ENCODE results near the gene MLLT11. TPM values are rescaled to one million over a fixed set of nuclear protein-coding genes. Genes with fewer than 3 reads are reported as not detected.

Gene MLLT11
- total RNA-seq, 4 donors from 2014 or later, result 0.46 to 1.6 (median 1.2) TPM

GRCh38 chr1:151024540-151025146 lies 35.6 kb upstream of the MLLT11 start:
- Histone ChIP-seq H3K27me3 (no peaks in the 10 kb centered on the region), H3K27ac (peak overlapping the region; percentile 3 to 80 (median 20)), H3K4me3 (replicated peaks in 1 of 3) (no peak overlapping the region), H3K4me1 (peaks cover 10 to 29% of the 10 kb centered on the region in 2 donors), H3K9me3 (no peaks in the 10 kb centered on the region), H3K36me3 (peaks cover 28 to 38% of the 10 kb centered on the region in 2 donors)
- TF ChIP-seq POLR2A (IDR thresholded peaks at IDR 0.05), result no peak
- peak in 5 of 6 experiments; percentile 59 to 74 (median 67) for TF ChIP-seq CTCF (IDR thresholded peaks at IDR 0.05)
- peak; percentile 81 to 84 for DNase-seq
- 27 to 42% methylated on average over 5 to 6 of the region's 6 CpGs for WGBS, 2 donors
- intact Hi-C loops (cut with DNase I), result loop anchor here (10.0 kb wide), 1 partner anchor 130 kb away; the partner anchor contains the start of gene TNFAIP8L2

- DNase-seq, result no peak
Measured at GRCh38 chr1:151026460-151026859, 33.7 kb upstream of the MLLT11 start.

GRCh38 chr1:151032164-151032563 lies 28.0 kb upstream of the MLLT11 start:
- no peak for DNase-seq
- no peak overlapping the region for H3K4me3 ChIP-seq (replicated peaks in 1 of 3)
- no peaks in the 10 kb centered on the region for H3K27me3 ChIP-seq
- peaks cover 5 to 15% of the 10 kb centered on the region in 2 donors for H3K4me1 ChIP-seq
- TF ChIP-seq CTCF (IDR thresholded peaks at IDR 0.05) (no peak), POLR2A (IDR thresholded peaks at IDR 0.05) (no peak)
- no peak overlapping the region for H3K27ac ChIP-seq
- no peaks in the 10 kb centered on the region for H3K9me3 ChIP-seq
- WGBS, 2 donors, result 94 to 98% methylated on average over 8 of the region's 8 CpGs
- intact Hi-C loops (cut with DNase I), result no loop called here
- peaks cover 40 to 57% of the 10 kb centered on the region in 2 donors for H3K36me3 ChIP-seq

More at GRCh38 chr1:151026460-151026859, 33.7 kb upstream of the MLLT11 start:
- Histone ChIP-seq H3K27me3 (no peaks in the 10 kb centered on the region), H3K9me3 (no peaks in the 10 kb centered on the region), H3K27ac (no peak overlapping the region), H3K4me3 (replicated peaks in 1 of 3) (no peak overlapping the region), H3K4me1 (peaks cover 10 to 39% of the 10 kb centered on the region in 2 donors), H3K36me3 (peaks cover 36 to 50% of the 10 kb centered on the region in 2 donors)
- intact Hi-C loops (cut with DNase I), result loop anchor here (10.0 kb wide), 1 partner anchor 128 kb away; the partner anchor contains the start of gene TNFAIP8L2
- TF ChIP-seq POLR2A (IDR thresholded peaks at IDR 0.05) (no peak), CTCF (IDR thresholded peaks at IDR 0.05) (no peak)

- intact Hi-C loops (cut with DNase I), result no loop called here
- no peak for DNase-seq
- Histone ChIP-seq H3K4me3 (replicated peaks in 1 of 3) (no peak overlapping the region), H3K9me3 (no peaks in the 10 kb centered on the region), H3K27ac (no peak overlapping the region), H3K36me3 (peaks cover 22 to 37% of the 10 kb centered on the region in 2 donors), H3K27me3 (no peaks in the 10 kb centered on the region), H3K4me1 (peaks cover 5 to 10% of the 10 kb centered on the region in 2 donors)
- TF ChIP-seq POLR2A (IDR thresholded peaks at IDR 0.05) (no peak), CTCF (IDR thresholded peaks at IDR 0.05) (no peak)
- WGBS, 2 donors, result 94 to 96% methylated on average over 3 of the region's 3 CpGs
Measured at GRCh38 chr1:151035167-151035566, 25.0 kb upstream of the MLLT11 start.

- H3K9me3 ChIP-seq, result no peaks in the 10 kb centered on the region
- H3K4me3 ChIP-seq (replicated peaks in 1 of 3), result no peak within 1 kb of the TSS
- intact Hi-C loops (cut with DNase I), result no loop called here
- peak; percentile 63 to 64 for DNase-seq
- no peaks in the 10 kb centered on the region for H3K27me3 ChIP-seq
- peaks cover 16 to 27% of the 10 kb centered on the region in 2 donors for H3K36me3 ChIP-seq
- H3K4me1 ChIP-seq, result peaks cover 5 to 6% of the 10 kb centered on the region in 2 donors
- TF ChIP-seq CTCF (IDR thresholded peaks at IDR 0.05) (no peak), POLR2A (IDR thresholded peaks at IDR 0.05) (peak in 1 of 2 donors; percentile 10)
- H3K27ac ChIP-seq, result peak within 1 kb of the TSS in 1 of 3 donors; percentile 30
- 30 to 38% methylated on average over 2 of the region's 2 CpGs for WGBS, 2 donors
Measured at GRCh38 chr1:151036356-151036755, 23.8 kb upstream of the MLLT11 start, which contains the start of gene BNIPL. Gene BNIPL (plus strand): TSS chr1:151036586. CDS start chr1:151036726, 140 bp downstream.

Measured in thyroid gland (tissue), 4 donors.